ENCODE measurements around the gene PHC1.

GRCh38 chr12:8904665-8905064 is 9.6 kb upstream of the PHC1 start:
- no peak for TF ChIP-seq EZH2 (IDR thresholded peaks at IDR 0.05; ENCODE audit: borderline replicate concordance, low read depth, low read length, poor library complexity, severe bottlenecking)
- TF ChIP-seq, protein P1, sequence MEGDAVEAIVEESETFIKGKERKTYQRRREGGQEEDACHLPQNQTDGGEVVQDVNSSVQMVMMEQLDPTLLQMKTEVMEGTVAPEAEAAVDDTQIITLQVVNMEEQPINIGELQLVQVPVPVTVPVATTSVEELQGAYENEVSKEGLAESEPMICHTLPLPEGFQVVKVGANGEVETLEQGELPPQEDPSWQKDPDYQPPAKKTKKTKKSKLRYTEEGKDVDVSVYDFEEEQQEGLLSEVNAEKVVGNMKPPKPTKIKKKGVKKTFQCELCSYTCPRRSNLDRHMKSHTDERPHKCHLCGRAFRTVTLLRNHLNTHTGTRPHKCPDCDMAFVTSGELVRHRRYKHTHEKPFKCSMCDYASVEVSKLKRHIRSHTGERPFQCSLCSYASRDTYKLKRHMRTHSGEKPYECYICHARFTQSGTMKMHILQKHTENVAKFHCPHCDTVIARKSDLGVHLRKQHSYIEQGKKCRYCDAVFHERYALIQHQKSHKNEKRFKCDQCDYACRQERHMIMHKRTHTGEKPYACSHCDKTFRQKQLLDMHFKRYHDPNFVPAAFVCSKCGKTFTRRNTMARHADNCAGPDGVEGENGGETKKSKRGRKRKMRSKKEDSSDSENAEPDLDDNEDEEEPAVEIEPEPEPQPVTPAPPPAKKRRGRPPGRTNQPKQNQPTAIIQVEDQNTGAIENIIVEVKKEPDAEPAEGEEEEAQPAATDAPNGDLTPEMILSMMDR (conservative IDR thresholded peaks at IDR 0.05; ENCODE audit: low read depth, low read length), result no peak
